Peyer's patch (tissue), 4 donors: Measurements from ENCODE around the gene NMUR2.

ENCODE experiments used
- CTCF ChIP-seq, 6 experiments: fragments of 450-650 bp in 4 of 6; fragments of 200-600 bp in 2 of 6; sonication (generic) in 1 of 6; IDR thresholded peaks; one replicate each; pipeline ENCODE4 v1.5.1; 2017 to 2019; ENCODE audit warnings: antibody characterized with exemption in 6 of 6, mild to moderate bottlenecking in 3 of 6, moderate library complexity in 1 of 6
- POLR2A ChIP-seq, 2 donors: fragments of 450-650 bp; IDR thresholded peaks; one replicate each; pipeline ENCODE4 v1.5.1; 2017; ENCODE audit warnings: antibody characterized with exemption in 2 of 2, mild to moderate bottlenecking in 2 of 2, moderate library complexity in 2 of 2

- TF ChIP-seq POLR2A (IDR thresholded peaks at IDR 0.05) (no peak), CTCF (IDR thresholded peaks at IDR 0.05) (no peak)
These were observed 46.1 kb downstream of the NMUR2 start for GRCh38 chr5:152358861-152359568.
